Endothelial cell of umbilical vein (primary cell): ENCODE results near the gene PRRT1.

Experiments used
- EZH2 ChIP-seq: IDR thresholded peaks from 2 replicates; pipeline ENCODE4 v1.6.1; 2012; ENCODE audit warnings: borderline replicate concordance, low read depth, mild to moderate bottlenecking, moderate library complexity, low read length, inconsistent platforms; ENCODE audit not compliant: severe bottlenecking
- GATA2 ChIP-seq: IDR thresholded peaks from 2 replicates; pipeline ENCODE4 v1.7.0; 2011; ENCODE audit warnings: low read depth, mild to moderate bottlenecking, moderate library complexity, mixed read lengths, low read length; ENCODE audit not compliant: insufficient read length, insufficient read depth
- JUN ChIP-seq: IDR thresholded peaks from 2 replicates; pipeline ENCODE4 v1.6.1; 2011; ENCODE audit warnings: borderline replicate concordance, low read depth; ENCODE audit not compliant: insufficient read length, insufficient read depth
- POLR2A ChIP-seq: IDR thresholded peaks from 2 replicates; pipeline ENCODE4 v1.6.1; 2012; ENCODE audit warnings: low read depth, mild to moderate bottlenecking, control low read depth, low read length
- POLR2AphosphoS5 ChIP-seq: IDR thresholded peaks from 2 replicates; pipeline ENCODE4 v1.6.1; 2012; ENCODE audit warnings: low read depth, mild to moderate bottlenecking, control low read depth, low read length, moderate library complexity; ENCODE audit not compliant: insufficient read depth
- TF ChIP-seq, protein P1 (sequence below), 2 donors: IDR thresholded peaks; 1 replicate in 1 of 2; 2 replicates in 1 of 2; pipeline ENCODE4 v1.5.1; 2011; ENCODE audit warnings: low read length in 2 of 2, mild to moderate bottlenecking in 2 of 2, moderate library complexity in 2 of 2, control low read depth in 1 of 2, inconsistent platforms in 1 of 2, low read depth in 1 of 2; ENCODE audit not compliant: insufficient read depth in 1 of 2; ENCODE audit errors: extremely low read depth in 1 of 2

- TF ChIP-seq POLR2A (no peak), GATA2 (no peak), POLR2AphosphoS5 (no peak), EZH2 (no peak), JUN (no peak)
- TF ChIP-seq, protein P1, sequence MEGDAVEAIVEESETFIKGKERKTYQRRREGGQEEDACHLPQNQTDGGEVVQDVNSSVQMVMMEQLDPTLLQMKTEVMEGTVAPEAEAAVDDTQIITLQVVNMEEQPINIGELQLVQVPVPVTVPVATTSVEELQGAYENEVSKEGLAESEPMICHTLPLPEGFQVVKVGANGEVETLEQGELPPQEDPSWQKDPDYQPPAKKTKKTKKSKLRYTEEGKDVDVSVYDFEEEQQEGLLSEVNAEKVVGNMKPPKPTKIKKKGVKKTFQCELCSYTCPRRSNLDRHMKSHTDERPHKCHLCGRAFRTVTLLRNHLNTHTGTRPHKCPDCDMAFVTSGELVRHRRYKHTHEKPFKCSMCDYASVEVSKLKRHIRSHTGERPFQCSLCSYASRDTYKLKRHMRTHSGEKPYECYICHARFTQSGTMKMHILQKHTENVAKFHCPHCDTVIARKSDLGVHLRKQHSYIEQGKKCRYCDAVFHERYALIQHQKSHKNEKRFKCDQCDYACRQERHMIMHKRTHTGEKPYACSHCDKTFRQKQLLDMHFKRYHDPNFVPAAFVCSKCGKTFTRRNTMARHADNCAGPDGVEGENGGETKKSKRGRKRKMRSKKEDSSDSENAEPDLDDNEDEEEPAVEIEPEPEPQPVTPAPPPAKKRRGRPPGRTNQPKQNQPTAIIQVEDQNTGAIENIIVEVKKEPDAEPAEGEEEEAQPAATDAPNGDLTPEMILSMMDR (IDR thresholded peaks at IDR 0.05; ENCODE audit: extremely low read depth in 1 of 2, insufficient read depth in 1 of 2, low read depth in 1 of 2, low read length in 2 of 2): no peak
Observed at GRCh38 chr6:32109765-32110160, 42.0 kb downstream of the PRRT1 start.
